Measurements from ENCODE around the gene CPTP. TPM values are rescaled to one million over a fixed set of nuclear protein-coding genes. Genes with fewer than 3 reads are reported as not detected.
A peak's percentile ranks its signal among the peaks of the same experiment; 100 is the strongest.

Gene CPTP
- total RNA-seq, 2 donors from 2014 or later = 15.6 to 33.0 TPM

GRCh38 chr1:1291548-1292441, 32.8 kb upstream of the CPTP start:
- Histone ChIP-seq H3K4me3 (no peak overlapping the region), H3K27me3 (no peaks in the 10 kb centered on the region), H3K4me1 (peaks cover 11% of the 10 kb centered on the region), H3K9me3 (no peaks in the 10 kb centered on the region), H3K36me3 (replicated peaks in 1 of 2; ENCODE audit: insufficient read depth in 1 of 2, low read depth in 2 of 2) (no peaks in the 10 kb centered on the region), H3K27ac (no peak overlapping the region)
- intact Hi-C loops (cut with DNase I) = loop anchor here (5.0 to 10.0 kb wide), 3 partner anchors 169 to 307 kb away; partner anchors contain the start of gene PERM1
- WGBS, 2 donors = 38 to 43% methylated on average over 26 to 45 of the region's 45 CpGs
- ATAC-seq (peak; percentile 81), DNase-seq (peak; percentile 85 to 91 (median 88))
- peak in 1 of 3 donors; percentile 13 for TF ChIP-seq POLR2A (IDR thresholded peaks at IDR 0.05)
- TF ChIP-seq, protein P1, sequence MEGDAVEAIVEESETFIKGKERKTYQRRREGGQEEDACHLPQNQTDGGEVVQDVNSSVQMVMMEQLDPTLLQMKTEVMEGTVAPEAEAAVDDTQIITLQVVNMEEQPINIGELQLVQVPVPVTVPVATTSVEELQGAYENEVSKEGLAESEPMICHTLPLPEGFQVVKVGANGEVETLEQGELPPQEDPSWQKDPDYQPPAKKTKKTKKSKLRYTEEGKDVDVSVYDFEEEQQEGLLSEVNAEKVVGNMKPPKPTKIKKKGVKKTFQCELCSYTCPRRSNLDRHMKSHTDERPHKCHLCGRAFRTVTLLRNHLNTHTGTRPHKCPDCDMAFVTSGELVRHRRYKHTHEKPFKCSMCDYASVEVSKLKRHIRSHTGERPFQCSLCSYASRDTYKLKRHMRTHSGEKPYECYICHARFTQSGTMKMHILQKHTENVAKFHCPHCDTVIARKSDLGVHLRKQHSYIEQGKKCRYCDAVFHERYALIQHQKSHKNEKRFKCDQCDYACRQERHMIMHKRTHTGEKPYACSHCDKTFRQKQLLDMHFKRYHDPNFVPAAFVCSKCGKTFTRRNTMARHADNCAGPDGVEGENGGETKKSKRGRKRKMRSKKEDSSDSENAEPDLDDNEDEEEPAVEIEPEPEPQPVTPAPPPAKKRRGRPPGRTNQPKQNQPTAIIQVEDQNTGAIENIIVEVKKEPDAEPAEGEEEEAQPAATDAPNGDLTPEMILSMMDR (IDR thresholded peaks at IDR 0.05) = peak; percentile 61 to 89 (median 79)

- 66 to 83% methylated on average over 8 to 9 of the region's 9 CpGs for WGBS, 2 donors
- Histone ChIP-seq H3K9me3 (no peaks in the 10 kb centered on the region), H3K27ac (no peak overlapping the region), H3K4me3 (no peak overlapping the region), H3K36me3 (replicated peaks in 1 of 2; ENCODE audit: insufficient read depth in 1 of 2, low read depth in 2 of 2) (no peaks in the 10 kb centered on the region), H3K27me3 (no peaks in the 10 kb centered on the region), H3K4me1 (peaks cover 11% of the 10 kb centered on the region)
- intact Hi-C loops (cut with DNase I) = loop anchor here (5.0 to 10.0 kb wide), 3 partner anchors 170 to 308 kb away; partner anchors contain the start of gene PERM1
- ATAC-seq = no peak
- TF ChIP-seq POLR2A (IDR thresholded peaks at IDR 0.05) = no peak
- TF ChIP-seq, protein P1 (IDR thresholded peaks at IDR 0.05) = no peak
- no peak for DNase-seq
Observed at GRCh38 chr1:1292442-1292779, 32.2 kb upstream of the CPTP start.

DNA sequence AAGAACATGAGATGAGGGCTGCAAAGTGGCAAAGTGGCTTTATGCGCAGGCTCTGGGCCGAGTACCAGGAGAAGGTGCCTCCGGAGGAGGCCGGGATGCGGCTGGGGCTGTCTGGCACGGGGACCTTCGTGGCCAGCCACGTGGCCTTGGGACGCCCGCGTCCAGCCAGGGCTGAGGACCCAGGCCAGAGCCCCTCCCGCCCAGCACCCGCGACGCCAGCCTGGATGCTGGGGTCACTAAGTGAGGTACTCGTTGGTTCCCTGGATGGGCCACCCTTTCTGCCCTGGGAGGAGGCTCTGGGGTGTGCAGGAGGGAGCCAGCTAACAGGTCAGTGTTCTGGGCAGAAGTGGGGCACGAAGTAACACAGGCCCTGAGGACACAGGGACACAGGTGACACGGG, 31.8 kb upstream of the CPTP start:
- DNase-seq = no peak
- TF ChIP-seq POLR2A (IDR thresholded peaks at IDR 0.05) = no peak
- TF ChIP-seq, protein P1 (IDR thresholded peaks at IDR 0.05) = no peak
- no peak for ATAC-seq
- Histone ChIP-seq H3K9me3 (no peaks in the 10 kb centered on the region), H3K27ac (no peak overlapping the region), H3K4me3 (no peak overlapping the region), H3K27me3 (no peaks in the 10 kb centered on the region), H3K36me3 (replicated peaks in 1 of 2; ENCODE audit: insufficient read depth in 1 of 2, low read depth in 2 of 2) (no peaks in the 10 kb centered on the region), H3K4me1 (peaks cover 11% of the 10 kb centered on the region)
- 77 to 80% methylated on average over 15 to 17 of the region's 18 CpGs for WGBS, 2 donors
- intact Hi-C loops (cut with DNase I) = loop anchor here (5.0 to 10.0 kb wide), 3 partner anchors 171 to 308 kb away; partner anchors contain the start of gene PERM1

GRCh38 chr1:1293263-1294249, 31.0 kb upstream of the CPTP start:
- Histone ChIP-seq H3K4me3 (no peak overlapping the region), H3K27ac (no peak overlapping the region), H3K36me3 (replicated peaks in 1 of 2; ENCODE audit: insufficient read depth in 1 of 2, low read depth in 2 of 2) (no peaks in the 10 kb centered on the region), H3K4me1 (peaks cover 11% of the 10 kb centered on the region), H3K27me3 (no peaks in the 10 kb centered on the region), H3K9me3 (no peaks in the 10 kb centered on the region)
- intact Hi-C loops (cut with DNase I) = loop anchor here (5.0 to 10.0 kb wide), 3 partner anchors 171 to 309 kb away; partner anchors contain the start of gene PERM1
- 82 to 92% methylated on average over 11 to 85 of the region's 94 CpGs for whole genome bisulfite sequencing, 2 donors
- TF ChIP-seq POLR2A (IDR thresholded peaks at IDR 0.05) = no peak
- TF ChIP-seq, protein P1 (IDR thresholded peaks at IDR 0.05) = no peak
- ATAC-seq (no peak), DNase-seq (peak in 1 of 4 donors; percentile 44)
